Activated CD8-positive, alpha-beta memory T cell treated with anti-CD3 and anti-CD28 coated beads, Interleukin-2, amount 50 U/mL, for 1 hour (primary cell): ENCODE data around the gene RAPGEF4.
"Not testable (repeated sequence)": the region's sequence is repeated elsewhere in the genome, so short reads cannot be mapped to it uniquely, and the experiment has no call there.

Experiments used
- DNase-seq: peaks from one replicate; pipeline ENCODE4 v3.0.0-alpha.2; 2020; ENCODE audit errors: extremely low read depth

RAPGEF4 gene

DNA sequence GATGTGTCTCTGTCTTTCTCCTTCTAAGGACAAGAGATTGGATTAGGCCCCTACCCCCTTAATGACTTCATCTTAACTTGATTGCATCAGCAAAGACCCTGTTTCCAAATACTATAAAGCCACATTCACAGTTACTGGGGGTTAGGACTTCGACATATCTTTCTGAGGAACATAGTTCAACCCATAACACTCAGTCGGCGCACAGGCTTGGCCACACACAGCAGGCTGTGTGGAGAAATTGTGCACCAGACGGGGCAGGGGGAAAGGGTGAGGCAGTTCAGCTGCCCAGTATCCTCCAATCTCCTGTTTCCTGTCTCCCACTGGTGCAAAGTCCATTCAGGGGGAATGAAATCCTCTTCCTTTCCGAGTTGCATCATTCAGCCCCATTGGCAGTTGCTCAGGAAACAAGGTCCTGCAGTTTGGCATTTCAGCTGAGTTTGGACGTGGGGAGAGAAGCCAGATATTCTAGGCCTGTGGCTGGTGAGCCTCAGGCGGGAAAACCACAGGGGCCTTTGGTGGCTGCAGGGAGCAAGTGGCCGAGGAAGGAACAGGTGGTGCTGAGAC, 9.4 kb upstream of the RAPGEF4 start:
- no peak for DNase-seq

DNA sequence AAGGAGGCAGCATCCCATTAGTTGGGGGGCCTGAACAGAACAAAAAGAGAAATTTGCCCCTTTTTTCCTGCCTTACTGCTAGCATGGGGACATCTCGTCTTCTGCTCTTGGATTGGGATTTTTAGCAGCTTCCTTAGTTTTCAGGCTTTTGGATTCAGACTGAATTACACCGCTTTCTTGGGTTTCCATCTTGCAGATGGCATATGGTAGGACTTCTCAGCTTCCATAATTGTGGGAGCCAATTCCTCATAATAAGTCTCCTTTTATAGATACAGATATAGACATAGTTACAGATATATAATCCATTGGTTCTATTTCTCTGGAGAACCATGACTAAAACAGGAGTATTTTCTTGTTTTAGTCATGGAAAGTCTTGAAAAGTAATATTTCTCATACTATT, 5.2 kb upstream of the RAPGEF4 start:
- no peak for DNase-seq

DNA sequence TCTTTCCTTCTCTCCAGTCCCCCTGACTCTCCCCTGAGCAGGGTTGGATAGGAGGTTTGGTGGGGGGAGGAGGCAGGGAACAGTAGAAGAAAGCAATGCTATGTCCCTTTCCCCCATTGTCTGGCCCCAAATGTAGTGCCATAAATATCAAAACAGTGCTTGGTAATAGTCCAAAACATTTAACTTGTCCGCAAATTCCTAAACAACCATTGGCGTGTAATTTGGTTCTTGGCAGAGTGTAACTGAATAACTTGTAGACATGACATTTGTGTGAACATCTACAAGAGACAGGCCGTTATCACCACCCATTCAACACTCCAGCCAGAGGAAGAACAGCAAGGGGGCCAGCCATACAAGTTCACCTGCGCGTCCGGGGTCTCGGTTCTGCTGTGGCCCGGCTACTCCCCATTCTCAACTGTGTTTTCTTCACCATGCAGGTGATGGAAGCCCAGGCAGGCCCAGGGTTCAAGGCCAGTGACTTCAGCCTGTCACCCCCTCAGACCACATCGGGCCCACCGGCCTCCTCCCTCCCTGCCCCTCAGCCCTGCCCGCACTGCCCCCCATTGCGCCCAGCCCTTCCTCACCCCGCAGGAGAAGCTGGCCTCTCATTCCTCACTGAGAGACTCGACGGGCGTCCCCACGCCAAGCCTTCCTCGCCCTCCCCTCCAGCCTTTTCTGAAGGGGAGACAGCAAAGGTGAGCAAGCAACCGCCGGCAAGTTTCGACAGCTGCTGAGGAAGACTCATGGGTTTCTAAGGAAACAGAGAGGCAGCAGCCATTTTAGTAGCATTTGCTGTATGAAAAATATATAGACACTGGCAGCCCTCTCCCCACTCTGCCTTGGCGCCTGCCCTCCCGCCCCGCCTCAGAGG, 699 bp upstream of the RAPGEF4 start:
- DNase-seq: no peak

DNA sequence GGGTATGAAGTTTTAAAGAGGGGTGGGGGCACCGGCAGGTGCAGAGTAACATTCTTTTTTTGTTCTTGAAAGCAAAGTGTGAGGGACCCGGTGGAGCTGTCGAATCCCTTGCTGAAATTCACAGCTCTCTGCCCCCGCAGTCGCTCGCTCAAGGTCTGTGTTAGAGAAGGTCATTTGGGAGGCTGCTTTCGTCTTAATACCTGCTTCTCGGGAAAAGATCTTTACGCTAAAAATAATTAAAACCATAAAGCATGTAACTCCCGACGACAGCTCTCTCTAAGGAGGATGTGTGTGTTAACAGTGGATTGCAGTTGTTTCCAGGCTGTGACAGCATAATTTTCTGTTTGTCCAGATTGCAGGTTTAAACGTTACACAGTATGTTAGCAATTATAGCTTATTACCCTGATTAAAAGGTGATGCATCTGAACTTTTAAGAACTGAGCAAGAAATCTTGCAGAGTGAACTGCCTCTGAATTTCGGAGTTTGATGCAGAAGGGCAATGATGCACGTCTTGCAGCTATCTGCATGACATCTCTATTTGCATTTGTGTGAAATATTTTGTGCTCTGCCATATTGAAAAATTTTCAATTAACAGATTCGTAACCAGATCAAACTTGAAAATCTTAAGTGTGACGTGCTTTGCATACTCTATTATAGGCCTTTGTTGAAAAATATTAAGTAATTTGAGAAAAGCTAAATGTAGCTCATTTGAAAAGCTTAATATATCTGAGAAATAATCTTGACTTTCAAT, 954 bp downstream of the RAPGEF4 start:
- DNase-seq: no peak

DNA sequence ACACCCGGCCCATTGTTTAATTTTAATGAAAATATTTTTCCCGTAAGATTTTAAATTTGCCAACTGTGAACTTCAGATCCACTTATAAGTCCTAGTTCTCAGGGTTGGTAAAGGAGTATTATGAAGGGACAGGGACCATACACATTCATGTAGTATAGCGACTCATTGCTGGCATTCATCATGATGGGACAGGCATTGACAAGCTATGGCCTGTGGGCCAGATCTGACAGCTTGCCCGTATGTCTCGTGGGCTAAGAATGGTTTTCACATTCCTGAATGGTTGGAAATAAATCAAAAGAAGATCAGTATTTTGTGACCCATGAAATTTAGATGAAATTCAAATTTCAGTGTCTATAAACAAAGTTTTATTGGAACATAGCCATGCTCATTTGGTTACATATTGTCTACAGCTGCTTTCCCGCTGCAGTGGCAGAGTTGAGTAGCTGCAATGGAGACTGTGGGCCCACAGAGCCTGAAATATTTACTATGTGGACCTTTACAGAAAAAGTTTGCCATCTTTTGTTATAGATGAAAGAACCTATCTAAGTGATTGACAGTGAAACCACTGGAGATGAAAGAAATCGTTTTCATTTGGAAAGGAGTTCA, 4.1 kb downstream of the RAPGEF4 start:
- DNase-seq: no peak

DNA sequence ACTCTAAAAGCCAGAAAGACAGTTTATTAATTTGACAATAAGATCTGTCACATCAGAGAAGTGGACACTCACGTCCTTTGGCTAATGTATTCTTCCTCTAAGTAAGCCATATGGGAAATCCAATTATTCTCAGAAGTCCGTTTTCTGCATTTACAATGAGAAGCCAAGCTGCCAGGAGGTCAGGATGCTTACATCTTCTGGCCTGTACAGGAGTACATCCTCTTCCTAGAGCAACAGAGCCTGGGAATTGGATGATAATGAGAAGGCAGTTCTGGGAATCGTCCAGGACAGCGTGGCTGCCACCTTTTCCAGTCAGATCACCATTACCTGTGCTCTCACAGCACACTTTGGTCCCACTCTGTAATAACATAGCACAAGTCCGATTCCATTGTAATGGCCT, 5.2 kb downstream of the RAPGEF4 start:
- no peak for DNase-seq

DNA sequence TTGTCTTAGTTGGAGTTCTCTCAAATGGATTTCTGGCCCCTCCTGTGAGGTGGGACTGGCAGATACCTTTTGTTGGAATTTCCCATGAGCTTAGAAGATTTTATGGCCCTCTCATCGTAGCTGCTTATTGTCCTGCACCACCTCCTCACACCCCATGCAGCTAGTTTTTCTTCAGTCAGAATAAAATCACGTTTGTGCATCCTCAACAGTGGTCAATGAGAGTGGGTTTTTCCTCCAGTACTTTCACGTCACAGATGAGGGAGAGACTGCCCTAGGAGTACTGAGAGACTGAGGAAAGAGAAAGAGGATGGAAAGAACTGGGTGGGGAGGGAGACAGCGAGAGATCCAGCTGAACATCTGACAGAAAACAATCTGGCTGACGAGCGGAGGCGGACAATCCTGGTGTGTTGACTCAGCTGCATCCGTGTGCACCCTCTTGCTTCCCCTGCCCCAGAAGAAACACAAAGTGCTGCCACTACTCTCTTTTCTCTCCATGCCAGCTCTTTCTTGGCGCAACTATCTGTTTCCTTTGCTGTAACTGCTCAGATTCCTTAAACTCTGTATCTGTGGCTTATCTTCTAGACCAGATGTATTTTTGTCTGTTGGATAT, 7.4 kb downstream of the RAPGEF4 start:
- DNase-seq: no peak

DNA sequence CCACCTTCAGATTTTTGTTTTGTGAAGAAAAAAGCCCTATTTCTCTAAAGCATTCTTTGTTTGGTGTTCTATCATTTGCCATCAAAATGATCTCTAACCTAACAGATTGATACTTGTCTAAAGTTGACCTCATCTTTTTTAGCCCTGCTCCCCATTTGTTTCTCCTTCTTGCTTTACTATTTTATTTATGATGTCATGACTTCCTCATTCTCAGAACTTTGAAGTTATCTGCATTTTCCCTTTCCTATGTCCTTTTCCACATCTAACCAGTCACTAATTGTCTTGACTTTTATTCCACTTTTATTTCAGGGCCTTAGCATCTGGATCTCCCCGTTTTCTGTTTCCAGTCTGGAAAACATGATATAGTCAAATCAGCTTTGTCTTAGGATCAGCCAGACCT, 8.3 kb downstream of the RAPGEF4 start:
- no peak for DNase-seq

DNA sequence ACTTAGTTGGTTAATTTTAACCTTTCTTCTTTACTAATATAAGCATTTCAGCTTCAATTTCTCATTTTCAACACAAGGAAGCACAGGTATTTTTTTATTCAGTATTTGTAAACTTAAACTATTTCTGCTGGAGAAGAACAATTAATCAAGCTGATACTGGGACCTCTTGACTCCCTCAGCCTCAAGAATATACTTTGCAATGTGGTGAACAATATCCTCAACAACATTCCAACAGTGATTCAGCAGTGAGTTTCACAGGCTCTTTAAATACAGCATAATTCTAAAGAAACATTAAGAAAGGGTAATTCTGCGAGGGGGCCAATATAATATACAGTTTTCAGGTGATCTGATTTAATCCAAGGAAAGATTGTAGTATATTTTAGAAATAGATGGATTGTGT, 10.0 kb downstream of the RAPGEF4 start:
- no peak for DNase-seq

DNA sequence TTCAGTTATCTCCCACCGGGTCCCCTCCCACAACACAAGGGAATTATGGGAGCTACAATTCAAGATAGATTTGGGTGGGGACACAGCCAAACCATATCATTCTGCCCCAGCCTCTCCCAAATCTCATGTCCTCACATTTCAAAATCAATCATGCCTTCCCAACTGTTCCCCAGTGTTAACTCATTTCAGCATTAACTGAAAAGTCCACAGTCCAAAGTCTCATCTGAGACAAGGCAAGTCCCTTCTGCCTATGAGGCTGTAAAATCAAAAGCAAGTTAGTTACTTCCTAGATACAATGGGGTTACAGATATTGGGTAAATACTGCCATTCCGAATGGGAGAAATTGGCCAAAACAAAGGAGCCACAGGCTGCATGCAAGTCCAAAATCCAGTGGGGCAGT, 12.9 kb downstream of the RAPGEF4 start:
- not testable (repeated sequence) for DNase-seq

DNA sequence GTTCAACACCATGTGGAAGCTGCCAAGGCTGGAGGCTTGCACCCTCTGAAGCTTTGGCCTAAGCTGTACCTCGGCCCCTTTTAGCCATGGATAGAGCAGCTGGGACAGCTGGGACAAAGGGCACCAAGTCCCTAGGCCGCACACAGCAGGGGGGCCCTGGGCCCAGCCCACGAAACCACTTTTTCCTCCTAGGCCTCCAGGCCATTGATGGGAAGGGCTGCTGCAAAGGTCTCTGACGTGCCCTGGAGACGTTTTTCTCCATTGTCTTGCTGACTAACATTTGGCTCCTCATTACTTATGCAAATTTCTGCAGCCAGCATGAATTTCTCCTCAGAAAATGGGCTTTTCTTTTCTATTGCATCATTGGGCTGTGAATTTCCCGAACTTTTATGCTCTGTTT, 13.7 kb downstream of the RAPGEF4 start:
- no peak for DNase-seq

DNA sequence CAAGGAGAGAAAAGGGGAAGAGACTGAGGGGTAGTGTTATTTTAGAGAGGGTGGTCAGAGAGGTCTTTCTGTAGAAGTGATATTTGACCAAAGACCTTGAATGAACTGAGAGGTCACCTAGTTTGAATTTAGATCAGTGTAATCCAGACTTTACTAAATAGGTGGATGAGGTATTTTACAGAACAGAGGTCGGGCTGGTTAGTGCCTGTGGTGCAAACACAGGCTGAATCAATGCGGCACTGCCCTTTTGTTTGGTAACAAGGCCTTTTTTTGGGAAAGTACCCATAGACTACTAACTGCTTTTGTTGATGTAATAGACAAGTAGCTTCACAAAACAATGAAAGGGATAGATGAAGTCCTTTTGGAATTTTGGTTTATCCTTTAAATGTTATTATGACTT, 15.9 kb downstream of the RAPGEF4 start:
- no peak for DNase-seq

DNA sequence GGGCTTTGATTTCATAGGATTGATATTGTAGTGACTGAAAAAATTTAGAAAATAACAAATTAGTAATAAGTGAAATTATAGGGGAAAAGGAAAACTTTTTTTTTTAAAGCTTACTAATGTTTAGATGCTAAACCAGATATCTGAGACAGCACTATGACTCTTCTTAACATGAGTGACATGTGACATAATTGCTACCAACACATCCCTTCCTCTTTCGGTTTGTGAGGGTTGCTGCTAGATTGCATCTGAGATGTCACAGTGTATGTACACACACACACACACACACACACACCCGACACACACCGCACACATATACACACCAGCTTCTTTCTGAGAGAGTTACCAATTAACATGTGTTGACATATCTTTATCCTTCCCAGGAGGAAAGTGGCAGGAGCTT, 18.0 kb downstream of the RAPGEF4 start:
- DNase-seq: no peak

DNA sequence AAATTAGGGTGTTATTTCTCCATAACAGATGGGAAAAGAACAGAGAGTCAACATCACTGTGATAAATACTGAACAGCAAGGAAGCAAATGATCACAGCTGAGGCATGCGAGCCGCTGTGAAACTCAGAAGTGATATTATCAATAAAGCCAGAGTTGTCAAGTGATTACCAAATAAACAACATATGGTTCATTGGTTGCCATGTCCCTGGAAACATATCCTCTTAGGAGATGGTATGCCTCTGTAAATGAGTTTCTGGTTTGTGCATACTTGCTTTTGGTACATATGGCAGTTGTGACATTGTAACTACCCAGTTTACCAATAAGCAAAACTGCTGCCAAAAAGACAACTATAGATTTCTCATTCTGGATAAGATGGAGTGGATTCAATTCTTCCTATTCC, 23.8 kb downstream of the RAPGEF4 start:
- DNase-seq: no peak

DNA sequence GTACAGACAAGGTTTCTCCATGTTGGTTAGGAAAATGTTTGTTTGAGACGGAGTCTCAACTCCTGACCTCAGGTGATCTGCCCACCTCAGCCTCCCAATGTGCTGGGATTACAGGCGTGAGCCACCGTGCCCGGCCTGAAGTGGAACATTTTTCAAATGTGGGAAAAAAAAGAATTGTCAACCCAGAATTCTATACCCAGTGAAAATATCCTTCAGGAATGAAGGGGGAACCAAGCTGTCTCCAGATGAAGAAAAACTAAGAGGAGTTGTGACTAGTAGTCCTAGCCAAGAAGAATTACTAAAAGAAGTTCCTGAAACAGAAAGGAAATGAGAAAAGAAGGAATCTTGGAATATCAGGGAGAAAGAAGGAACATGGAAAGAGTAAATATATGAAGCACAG, 25.7 kb downstream of the RAPGEF4 start:
- no peak for DNase-seq

DNA sequence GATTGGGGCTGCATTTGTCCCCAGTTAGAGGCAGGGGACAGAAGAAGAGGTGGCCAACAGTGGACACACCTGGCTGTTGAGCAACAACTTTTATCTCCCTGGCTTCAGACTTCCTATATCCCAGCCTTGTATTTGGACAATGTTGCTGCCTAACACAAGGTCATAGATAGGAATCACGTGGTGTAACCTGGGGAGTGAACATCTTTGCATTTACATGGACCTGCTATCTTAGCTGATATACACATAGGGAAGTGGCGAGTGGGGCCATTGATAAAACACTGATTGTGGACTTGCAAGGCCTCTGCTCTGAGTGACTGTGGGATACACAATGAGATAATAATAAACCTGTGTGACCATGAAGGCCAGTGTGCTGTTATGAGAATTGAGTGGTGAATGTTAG, 26.9 kb downstream of the RAPGEF4 start:
- DNase-seq: no peak

DNA sequence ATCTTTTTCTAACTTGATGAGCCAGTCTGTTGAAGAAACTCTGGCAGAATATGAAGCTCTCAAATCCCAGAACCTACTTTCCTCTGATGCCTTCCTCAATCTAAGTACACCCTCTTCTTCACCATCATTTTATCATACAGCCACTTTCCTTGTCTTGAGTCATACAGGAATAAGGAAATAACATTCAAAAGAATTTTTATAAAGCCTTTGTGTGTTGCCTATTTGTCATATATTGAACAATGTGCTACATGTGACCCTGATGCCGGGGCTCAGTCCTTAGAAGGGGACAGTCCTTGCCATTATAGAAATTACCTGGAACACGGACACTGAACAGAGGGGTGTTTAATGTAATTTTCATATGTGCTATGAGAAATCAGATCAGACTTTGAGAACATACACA, 27.4 kb downstream of the RAPGEF4 start:
- no peak for DNase-seq

DNA sequence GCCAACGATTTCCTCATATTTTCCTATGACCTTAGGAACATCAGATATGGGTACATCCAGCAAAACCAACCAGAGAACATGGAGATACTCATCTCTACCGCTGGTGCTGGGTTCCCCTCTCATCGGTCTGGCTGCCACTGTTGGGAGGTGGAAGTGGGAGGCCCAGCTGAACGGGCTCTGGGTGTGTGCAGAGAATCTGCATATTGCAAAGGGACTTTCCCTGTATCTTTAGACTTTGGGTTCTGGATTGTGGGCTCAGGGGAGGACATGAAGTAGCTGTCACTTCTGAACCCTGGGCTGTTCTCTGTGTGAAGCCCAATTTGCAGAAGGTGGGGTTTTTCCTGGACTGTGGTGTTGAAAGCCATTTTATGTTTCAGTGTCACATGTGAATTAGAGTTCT, 30.0 kb downstream of the RAPGEF4 start:
- DNase-seq: no peak

DNA sequence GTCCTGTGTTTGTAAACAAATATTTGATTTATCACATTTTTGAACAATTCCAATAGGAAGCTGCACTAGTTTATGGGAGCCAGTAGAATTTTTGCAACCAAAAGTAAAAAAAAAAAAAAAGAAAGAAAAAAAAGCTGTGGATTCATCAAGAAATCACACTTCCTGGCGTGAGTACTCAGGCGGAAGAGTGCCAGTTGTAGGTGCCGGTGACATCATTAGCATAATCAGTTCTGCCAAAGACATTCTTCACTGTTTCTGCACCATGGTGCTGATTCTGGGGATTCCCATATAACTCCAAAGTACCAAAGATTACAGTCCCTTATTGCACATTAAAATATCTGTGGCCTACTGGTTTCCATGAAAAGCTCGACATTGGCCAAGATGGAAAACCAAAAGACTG, 32.8 kb downstream of the RAPGEF4 start:
- no peak for DNase-seq

DNA sequence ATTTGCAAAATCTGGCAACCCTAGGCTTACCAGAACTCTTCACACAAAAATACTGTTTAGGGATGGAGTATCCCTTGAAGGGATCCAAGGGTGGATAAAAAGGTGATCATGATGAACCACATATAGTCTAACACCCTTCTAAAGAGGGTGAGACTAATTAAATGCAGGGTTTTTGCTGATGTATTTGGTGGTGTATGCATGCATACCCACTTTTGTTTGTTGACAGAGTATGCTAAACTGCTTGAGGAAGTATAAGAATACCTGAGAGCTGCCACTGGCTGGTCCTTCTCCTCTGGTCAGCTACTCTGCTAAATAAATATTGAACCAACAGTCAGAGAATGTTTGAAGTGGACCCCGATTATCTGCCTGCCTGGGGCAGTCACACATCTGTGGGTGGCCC, 34.2 kb downstream of the RAPGEF4 start:
- DNase-seq: no peak

DNA sequence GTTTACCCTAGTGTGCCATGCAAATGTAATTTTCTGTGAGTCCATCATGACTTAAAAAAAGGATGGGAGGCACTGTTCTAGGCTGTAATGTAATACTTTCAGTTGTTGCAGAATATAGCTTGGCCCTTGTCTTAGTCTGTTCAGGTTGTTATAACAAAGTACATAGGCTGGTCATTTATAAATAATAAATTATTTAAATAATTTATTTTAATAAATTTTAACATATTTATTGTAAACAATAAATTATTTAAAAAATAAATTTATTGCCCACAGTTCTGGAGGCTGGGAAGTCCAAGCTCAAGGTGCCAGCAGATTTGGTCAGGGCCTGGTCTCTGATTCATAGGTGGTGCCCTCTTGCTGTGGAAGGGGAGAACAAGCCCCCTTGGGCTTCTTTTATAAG, 35.2 kb downstream of the RAPGEF4 start:
- no peak for DNase-seq

DNA sequence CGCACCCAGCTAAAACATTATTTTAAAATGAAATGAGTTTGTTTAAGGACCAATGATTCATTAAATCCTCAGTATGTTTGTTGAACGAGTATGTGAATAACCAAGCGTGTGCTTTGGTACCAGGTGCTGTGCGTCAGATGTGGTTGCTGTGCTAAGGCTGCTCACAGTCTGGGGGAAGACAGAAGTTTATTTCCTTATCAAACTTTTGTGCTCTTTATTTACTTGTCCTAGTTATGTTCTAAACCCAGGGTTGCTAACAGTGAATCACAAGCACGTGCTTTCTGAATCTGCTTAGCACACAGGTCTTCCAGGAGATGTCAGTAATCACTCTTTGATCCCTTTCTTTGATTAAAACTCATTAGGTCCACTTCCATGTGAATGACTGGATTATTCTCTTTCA, 37.0 kb downstream of the RAPGEF4 start:
- no peak for DNase-seq
